Measurements from ENCODE around the gene USHBP1. TPM values are rescaled to one million over a fixed set of nuclear protein-coding genes. Genes with fewer than 3 reads are reported as not detected.
A peak's percentile ranks its signal among the peaks of the same experiment; 100 is the strongest.

USHBP1 gene
- total RNA-seq, 1 donor from 2014 or later, result 0.29 TPM

GRCh38 chr19:17255150-17255621 lies 9.4 kb downstream of the USHBP1 start:
- Mint-ChIP-seq H3K27me3 (no peaks in the 10 kb centered on the region), H3K27ac (no peak overlapping the region), H3K36me3 (no peaks in the 10 kb centered on the region), H3K4me1 (ENCODE audit: unreplicated experiment) (no peaks in the 10 kb centered on the region), H3K4me3 (no peak overlapping the region), H3K9me3 (no peaks in the 10 kb centered on the region)
- DNase-seq (ENCODE audit: extremely low spot score, unreplicated experiment), result no peak
- TF ChIP-seq CTCF (conservative IDR thresholded peaks at IDR 0.05), result no peak

- DNase-seq (ENCODE audit: extremely low spot score, unreplicated experiment), result no peak
- Mint-ChIP-seq H3K4me1 (ENCODE audit: unreplicated experiment) (no peaks in the 10 kb centered on the region), H3K9me3 (no peaks in the 10 kb centered on the region), H3K36me3 (no peaks in the 10 kb centered on the region), H3K27me3 (no peaks in the 10 kb centered on the region), H3K27ac (no peak overlapping the region), H3K4me3 (no peak overlapping the region)
- no peak for TF ChIP-seq CTCF (conservative IDR thresholded peaks at IDR 0.05)
Measured at GRCh38 chr19:17254636-17255035, 9.9 kb downstream of the USHBP1 start.

GRCh38 chr19:17249887-17250548 lies 14.5 kb downstream of the USHBP1 start:
- H3K27me3 Mint-ChIP-seq, result no peaks in the 10 kb centered on the region
- no peak for DNase-seq (ENCODE audit: extremely low spot score, unreplicated experiment)
- H3K4me3 Mint-ChIP-seq, result no peak overlapping the region
- no peaks in the 10 kb centered on the region for H3K9me3 Mint-ChIP-seq
- H3K27ac Mint-ChIP-seq, result no peak overlapping the region
- no peak for TF ChIP-seq CTCF (conservative IDR thresholded peaks at IDR 0.05)
- H3K36me3 Mint-ChIP-seq, result no peaks in the 10 kb centered on the region
- peaks cover 21% of the 10 kb centered on the region for H3K4me1 Mint-ChIP-seq (ENCODE audit: unreplicated experiment)

- peak overlapping the region; percentile 76 for H3K27ac Mint-ChIP-seq
- H3K4me3 Mint-ChIP-seq, result peak overlapping the region; percentile 62
- no peaks in the 10 kb centered on the region for H3K27me3 Mint-ChIP-seq
- peaks cover 26% of the 10 kb centered on the region for H3K4me1 Mint-ChIP-seq (ENCODE audit: unreplicated experiment)
- TF ChIP-seq CTCF (conservative IDR thresholded peaks at IDR 0.05), result no peak
- H3K36me3 Mint-ChIP-seq, result no peaks in the 10 kb centered on the region
- no peaks in the 10 kb centered on the region for H3K9me3 Mint-ChIP-seq
- DNase-seq (ENCODE audit: extremely low spot score, unreplicated experiment), result no peak
Measured at GRCh38 chr19:17248011-17248776, 16.4 kb downstream of the USHBP1 start.

GRCh38 chr19:17246681-17247425 lies 17.7 kb downstream of the USHBP1 start:
- no peaks in the 10 kb centered on the region for H3K36me3 Mint-ChIP-seq
- H3K9me3 Mint-ChIP-seq, result no peaks in the 10 kb centered on the region
- H3K27me3 Mint-ChIP-seq, result no peaks in the 10 kb centered on the region
- peaks cover 31% of the 10 kb centered on the region for H3K4me1 Mint-ChIP-seq (ENCODE audit: unreplicated experiment)
- no peak for DNase-seq (ENCODE audit: extremely low spot score, unreplicated experiment)
- H3K4me3 Mint-ChIP-seq, result peak overlapping the region; percentile 91
- H3K27ac Mint-ChIP-seq, result peak overlapping the region; percentile 93
- no peak for TF ChIP-seq CTCF (conservative IDR thresholded peaks at IDR 0.05)
